IMR-90 (cell line): ENCODE results near the gene ERC2. TPM values are rescaled to one million over a fixed set of nuclear protein-coding genes. Genes with fewer than 3 reads are reported as not detected.

Experiments used
- ATAC-seq: fragments of 200-7000 bp; cut with Tn5 transposase; 2 replicates; pipeline ENCODE4 v1.9.1; 2020; ENCODE audit warnings: low read depth, mild to moderate bottlenecking, moderate library complexity
- BruUV-seq: library from RNA; stranded (reverse); fragments of 400-500 nt; replicated peaks from 2 replicates; lab custom pipeline; 2021; lab: Mats Ljungman, UMichigan
- CTCF ChIA-PET: fragments of 300-600 bp; formaldehyde crosslinking; extraction: SDS; loops from one replicate; lab custom pipeline; 2021; ENCODE audit warnings: antibody characterized with exemption; lab: Yijun Ruan, JAX
- POLR2A ChIA-PET: fragments of 300-600 bp; sonication (Branson Sonifier 250); formaldehyde crosslinking; loops from one replicate; lab custom pipeline; 2022; ENCODE audit warnings: antibody characterized with exemption; ENCODE audit not compliant: unreplicated experiment; lab: Charles Lee
- DNase-seq: peaks from one replicate; pipeline ENCODE4 v3.0.0; 2013
- H2AFZ ChIP-seq: replicated peaks from 2 replicates; pipeline ENCODE3; 2013; ENCODE audit warnings: low read length, mild to moderate bottlenecking; ENCODE audit not compliant: poor library complexity
- H2AK5ac ChIP-seq: 2 replicates; pipeline ENCODE4 v1.6.1; 2013; ENCODE audit warnings: low read depth, low read length, inconsistent platforms
- H2AK9ac ChIP-seq: replicated peaks from 2 replicates; pipeline ENCODE3; 2013; ENCODE audit warnings: mild to moderate bottlenecking, low read depth, low read length, moderate library complexity; ENCODE audit not compliant: poor library complexity
- H2BK120ac ChIP-seq: 2 replicates; pipeline ENCODE4 v1.6.1; 2013; ENCODE audit warnings: low read depth, low read length, inconsistent platforms
- H2BK15ac ChIP-seq: 3 replicates; pipeline ENCODE4 v1.6.1; 2013; ENCODE audit warnings: low read depth, low read length, inconsistent platforms
- H2BK20ac ChIP-seq: 2 replicates; pipeline ENCODE4 v1.6.1; 2013; ENCODE audit warnings: low read depth, mild to moderate bottlenecking, inconsistent platforms, low read length, moderate library complexity
- H2BK5ac ChIP-seq: 2 replicates; pipeline ENCODE4 v1.6.1; 2013; ENCODE audit warnings: mild to moderate bottlenecking, low read depth, low read length, inconsistent platforms; ENCODE audit not compliant: poor library complexity, severe bottlenecking
- H3K14ac ChIP-seq: replicated peaks from 2 replicates; pipeline ENCODE4 v1.6.1; 2013; ENCODE audit warnings: low read depth, low read length, inconsistent platforms
- H3K18ac ChIP-seq: 2 replicates; pipeline ENCODE4 v1.6.1; 2013; ENCODE audit warnings: low read depth, low read length, control low read depth
- H3K23ac ChIP-seq: 2 replicates; pipeline ENCODE4 v1.6.1; 2013; ENCODE audit warnings: low read depth, low read length, inconsistent platforms
- H3K27ac ChIP-seq: 2 replicates; pipeline ENCODE4 v1.5.1; 2013; ENCODE audit warnings: mild to moderate bottlenecking, control low read depth, low read length; ENCODE audit not compliant: insufficient read depth
- H3K27me3 ChIP-seq: 2 replicates; pipeline ENCODE4 v1.6.1; 2013; ENCODE audit warnings: low read length; ENCODE audit not compliant: control insufficient read depth, insufficient read depth
- H3K36me3 ChIP-seq: 2 replicates; pipeline ENCODE4 v1.6.1; 2013; ENCODE audit warnings: low read length, mixed read lengths; ENCODE audit not compliant: control insufficient read depth, insufficient read depth
- H3K4ac ChIP-seq: 2 replicates; pipeline ENCODE4 v1.6.1; 2013; ENCODE audit warnings: low read depth, low read length, inconsistent platforms
- H3K4me1 ChIP-seq: 2 replicates; pipeline ENCODE4 v1.6.1; 2013; ENCODE audit warnings: low read length, mixed read lengths; ENCODE audit not compliant: control insufficient read depth, insufficient read depth
- H3K4me2 ChIP-seq: 2 replicates; pipeline ENCODE4 v1.6.1; 2013; ENCODE audit warnings: low read depth, mild to moderate bottlenecking, control low read depth, low read length, moderate library complexity
- H3K4me3 ChIP-seq: 2 replicates; pipeline ENCODE4 v1.5.1; 2013; ENCODE audit warnings: low read depth, mild to moderate bottlenecking, control low read depth, low read length, moderate library complexity; ENCODE audit not compliant: insufficient read depth
- H3K56ac ChIP-seq: 2 replicates; pipeline ENCODE4 v1.6.1; 2013; ENCODE audit warnings: low read length, inconsistent platforms; ENCODE audit not compliant: insufficient read depth; ENCODE audit errors: extremely low read depth
- H3K79me1 ChIP-seq, 2 experiments: 2 replicates each; pipeline ENCODE4 v1.6.1; 2013; ENCODE audit warnings: low read length in 2 of 2, inconsistent platforms in 1 of 2, low read depth in 1 of 2
- H3K9ac ChIP-seq: 2 replicates; pipeline ENCODE4 v1.6.1; 2013; ENCODE audit warnings: low read depth, low read length, control low read depth
- H3K9me1 ChIP-seq: 2 replicates; pipeline ENCODE4 v1.6.1; 2013; ENCODE audit warnings: low read length, inconsistent platforms; ENCODE audit not compliant: insufficient read depth
- H3K9me3 ChIP-seq: 2 replicates; pipeline ENCODE4 v1.6.1; 2013; ENCODE audit warnings: low read length; ENCODE audit not compliant: control insufficient read depth, insufficient read depth
- H4K20me1 ChIP-seq: 2 replicates; pipeline ENCODE4 v1.6.1; 2013; ENCODE audit warnings: low read length, inconsistent platforms; ENCODE audit not compliant: insufficient read depth
- H4K5ac ChIP-seq: 2 replicates; pipeline ENCODE4 v1.6.1; 2013; ENCODE audit warnings: mild to moderate bottlenecking, low read depth, low read length, control low read depth
- H4K8ac ChIP-seq, 2 experiments: 2 replicates each; pipeline ENCODE4 v1.6.1; 2013; ENCODE audit warnings: low read depth in 2 of 2, low read length in 2 of 2, control low read depth in 1 of 2, inconsistent platforms in 1 of 2
- H4K91ac ChIP-seq: 2 replicates; pipeline ENCODE4 v1.6.1; 2013; ENCODE audit warnings: low read depth, low read length, inconsistent platforms; ENCODE audit not compliant: insufficient read depth
- CHD1 ChIP-seq: IDR thresholded peaks from 2 replicates; pipeline ENCODE4 v1.6.1; 2012; ENCODE audit warnings: low read depth, low read length, improper control_type of control experiment
- MAZ ChIP-seq: IDR thresholded peaks from 2 replicates; pipeline ENCODE4 v1.6.1; 2012; ENCODE audit warnings: low read depth, mild to moderate bottlenecking, low read length, improper control_type of control experiment, moderate library complexity, borderline replicate concordance
- NFE2L2 ChIP-seq: fragments of 150-350 bp; IDR thresholded peaks from 2 replicates; pipeline ENCODE4 v1.6.1; 2016; ENCODE audit warnings: low read depth, mild to moderate bottlenecking, low read length
- WGBS, 2 experiments: methylation state at CpG; one replicate each; pipeline versions ENCODE4 v1.1.5 to v1.1.7; 2013; ENCODE audit warnings: missing lambda C conversion rate in 2 of 2; ENCODE audit not compliant: insufficient read length in 1 of 2; ENCODE audit errors: extremely low coverage in 2 of 2; 5-methylcytosine and 5-hydroxymethylcytosine counted together
- dilution Hi-C: fragments of 300-500 bp; cut with HindIII; formaldehyde crosslinking; loops from one replicate; pipeline ENCODE4 v1.14.3; 2018; ENCODE audit warnings: low sequenced_read_pairs; ENCODE audit not compliant: unreplicated experiment
- in situ Hi-C: fragments of 300-500 bp; cut with MboI; formaldehyde crosslinking; loops from 3 replicates; pipeline ENCODE4 v1.14.3; 2019; ENCODE audit warnings: low sequenced_read_pairs, inconsistent platforms, mixed read lengths
- intact Hi-C: fragments of 100-400 bp; cut with micrococcal nuclease; formaldehyde crosslinking; loops from 2 replicates; pipeline ENCODE4 v1.10.0; 2022
- polyA plus RNA-seq, 3 experiments: library from polyadenylated mRNA; depleted of rRNA; stranded (reverse); fragments of >200 nt; gene quantifications; 2 replicates each; pipeline ENCODE4 v1.2.3, GENCODE V29; 2012; ENCODE audit warnings: low replicate concordance in 1 of 3
- total RNA-seq: library from RNA; depleted of rRNA; stranded (reverse); fragments of >200 nt; gene quantifications from 2 replicates; pipeline ENCODE4 v1.2.3, GENCODE V29; 2012

ERC2 gene
- total and polyA plus RNA-seq, 2 of the 4 experiments (the other 2 are of a cell fraction) = 0.17 to 0.18 TPM

- dilution Hi-C loops (no loop called here), intact Hi-C loops (no loop called here), in situ Hi-C loops (no loop called here)
- TF ChIP-seq MAZ (no peak), NFE2L2 (no peak), CHD1 (no peak)
- Histone ChIP-seq H3K4ac (no peak overlapping the region), H3K23ac (no peak overlapping the region), H2BK120ac (no peak overlapping the region), H3K9me1 (no peaks in the 10 kb centered on the region), H4K5ac (no peak overlapping the region), H2BK20ac (no peak overlapping the region), H4K8ac (no peak overlapping the region), H3K9me3 (no peaks in the 10 kb centered on the region), H2BK15ac (no peak overlapping the region), H3K27ac (no peak overlapping the region), H3K9ac (no peak overlapping the region), H2AK5ac (no peak overlapping the region), H3K4me2 (no peak overlapping the region), H2BK5ac (no peak overlapping the region), H2AFZ (no peak overlapping the region), H4K20me1 (no peaks in the 10 kb centered on the region), H3K56ac (no peak overlapping the region), H3K4me1 (peaks cover 2% of the 10 kb centered on the region; the same call in 1 of the 2 replicates), H3K27me3 (no peaks in the 10 kb centered on the region), H3K79me1 (no peaks in the 10 kb centered on the region), H2AK9ac (no peak overlapping the region), H4K91ac (no peak overlapping the region), H3K18ac (no peak overlapping the region), H3K36me3 (no peaks in the 10 kb centered on the region), H3K14ac (no peak overlapping the region), H3K4me3 (no peak overlapping the region)
- no peak for DNase-seq
- ChIA-PET CTCF (no interaction called here), POLR2A (no interaction called here)
- no TSS peak for BruUV-seq
- ATAC-seq = no peak
- no CpG with 5 or more reads among the region's 2 CpGs for whole genome bisulfite sequencing, 2 experiments
Measured at GRCh38 chr3:55660642-55661041, 807.6 kb downstream of the ERC2 start.
